HL-60 (cell line): ENCODE data around the gene SCGN.
A peak's percentile ranks its signal among the peaks of the same experiment; 100 is the strongest.

Experiments used
- DNase-seq, 2 experiments: peaks; one replicate each; pipeline ENCODE4 v3.0.0-alpha.2; 2010 to 2020; ENCODE audit warnings: low read depth in 1 of 2, low spot score in 1 of 2
- H3K27ac ChIP-seq: fragments of 250-450 bp; sonication (Bioruptor Pico); replicated peaks from 2 replicates; pipeline ENCODE4 v1.5.1; 2020; ENCODE audit warnings: mild to moderate bottlenecking, moderate library complexity
- H3K27me3 ChIP-seq: fragments of 250-450 bp; sonication (Bioruptor Pico); 2 replicates; pipeline ENCODE4 v1.5.1; 2021; ENCODE audit warnings: mild to moderate bottlenecking, moderate library complexity; ENCODE audit not compliant: insufficient read depth, poor library complexity, severe bottlenecking
- H3K4me3 ChIP-seq: replicated peaks from 2 replicates; pipeline ENCODE4 v1.5.1; 2011; ENCODE audit warnings: mild to moderate bottlenecking, control low read depth, low read length; ENCODE audit not compliant: insufficient read depth
- GABPA ChIP-seq: IDR thresholded peaks from 2 replicates; pipeline ENCODE4 v1.6.1; 2012; ENCODE audit warnings: low read depth
- POLR2AphosphoS5 ChIP-seq: IDR thresholded peaks from 2 replicates; pipeline ENCODE4 v1.6.1; 2012; ENCODE audit warnings: low read depth
- SPI1 ChIP-seq: IDR thresholded peaks from 2 replicates; pipeline ENCODE4 v1.6.1; 2012; ENCODE audit warnings: low read depth, mild to moderate bottlenecking, borderline replicate concordance
- TF ChIP-seq, protein P1 (sequence below): IDR thresholded peaks from 2 replicates; pipeline ENCODE4 v1.6.1; 2012; ENCODE audit warnings: low read depth; ENCODE audit not compliant: insufficient replicate concordance
- TF ChIP-seq, protein P2 (sequence below): IDR thresholded peaks from one replicate; pipeline ENCODE4 v1.5.1; 2011; ENCODE audit warnings: low read length, control low read depth, inconsistent platforms; ENCODE audit not compliant: insufficient read depth

SCGN gene

DNA sequence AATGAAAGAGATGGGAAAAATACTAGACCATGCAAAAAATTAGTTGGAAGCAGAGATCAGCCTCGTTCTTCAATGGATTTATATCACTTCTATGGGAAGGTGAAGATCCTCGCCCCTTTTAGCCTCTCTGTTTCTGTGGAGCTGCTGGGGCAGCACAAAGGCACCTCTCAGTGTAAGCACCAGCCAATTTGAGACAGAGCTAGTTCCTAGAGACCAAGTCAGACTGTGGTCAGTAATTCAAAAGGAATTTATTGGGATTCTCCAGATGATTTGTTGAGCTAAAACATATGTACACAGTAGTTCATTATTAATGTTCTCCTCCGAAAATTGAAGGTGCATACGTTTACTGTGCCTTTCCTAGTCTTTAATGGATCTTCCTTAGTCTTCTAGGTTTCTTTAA is 42.4 kb downstream of the SCGN start:
- H3K4me3 ChIP-seq: no peak overlapping the region
- no peaks in the 10 kb centered on the region for H3K27me3 ChIP-seq
- no peak for DNase-seq
- H3K27ac ChIP-seq: no peak overlapping the region
- TF ChIP-seq POLR2AphosphoS5: no peak
- TF ChIP-seq, protein P1, sequence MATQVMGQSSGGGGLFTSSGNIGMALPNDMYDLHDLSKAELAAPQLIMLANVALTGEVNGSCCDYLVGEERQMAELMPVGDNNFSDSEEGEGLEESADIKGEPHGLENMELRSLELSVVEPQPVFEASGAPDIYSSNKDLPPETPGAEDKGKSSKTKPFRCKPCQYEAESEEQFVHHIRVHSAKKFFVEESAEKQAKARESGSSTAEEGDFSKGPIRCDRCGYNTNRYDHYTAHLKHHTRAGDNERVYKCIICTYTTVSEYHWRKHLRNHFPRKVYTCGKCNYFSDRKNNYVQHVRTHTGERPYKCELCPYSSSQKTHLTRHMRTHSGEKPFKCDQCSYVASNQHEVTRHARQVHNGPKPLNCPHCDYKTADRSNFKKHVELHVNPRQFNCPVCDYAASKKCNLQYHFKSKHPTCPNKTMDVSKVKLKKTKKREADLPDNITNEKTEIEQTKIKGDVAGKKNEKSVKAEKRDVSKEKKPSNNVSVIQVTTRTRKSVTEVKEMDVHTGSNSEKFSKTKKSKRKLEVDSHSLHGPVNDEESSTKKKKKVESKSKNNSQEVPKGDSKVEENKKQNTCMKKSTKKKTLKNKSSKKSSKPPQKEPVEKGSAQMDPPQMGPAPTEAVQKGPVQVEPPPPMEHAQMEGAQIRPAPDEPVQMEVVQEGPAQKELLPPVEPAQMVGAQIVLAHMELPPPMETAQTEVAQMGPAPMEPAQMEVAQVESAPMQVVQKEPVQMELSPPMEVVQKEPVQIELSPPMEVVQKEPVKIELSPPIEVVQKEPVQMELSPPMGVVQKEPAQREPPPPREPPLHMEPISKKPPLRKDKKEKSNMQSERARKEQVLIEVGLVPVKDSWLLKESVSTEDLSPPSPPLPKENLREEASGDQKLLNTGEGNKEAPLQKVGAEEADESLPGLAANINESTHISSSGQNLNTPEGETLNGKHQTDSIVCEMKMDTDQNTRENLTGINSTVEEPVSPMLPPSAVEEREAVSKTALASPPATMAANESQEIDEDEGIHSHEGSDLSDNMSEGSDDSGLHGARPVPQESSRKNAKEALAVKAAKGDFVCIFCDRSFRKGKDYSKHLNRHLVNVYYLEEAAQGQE: no peak
- TF ChIP-seq, protein P2, sequence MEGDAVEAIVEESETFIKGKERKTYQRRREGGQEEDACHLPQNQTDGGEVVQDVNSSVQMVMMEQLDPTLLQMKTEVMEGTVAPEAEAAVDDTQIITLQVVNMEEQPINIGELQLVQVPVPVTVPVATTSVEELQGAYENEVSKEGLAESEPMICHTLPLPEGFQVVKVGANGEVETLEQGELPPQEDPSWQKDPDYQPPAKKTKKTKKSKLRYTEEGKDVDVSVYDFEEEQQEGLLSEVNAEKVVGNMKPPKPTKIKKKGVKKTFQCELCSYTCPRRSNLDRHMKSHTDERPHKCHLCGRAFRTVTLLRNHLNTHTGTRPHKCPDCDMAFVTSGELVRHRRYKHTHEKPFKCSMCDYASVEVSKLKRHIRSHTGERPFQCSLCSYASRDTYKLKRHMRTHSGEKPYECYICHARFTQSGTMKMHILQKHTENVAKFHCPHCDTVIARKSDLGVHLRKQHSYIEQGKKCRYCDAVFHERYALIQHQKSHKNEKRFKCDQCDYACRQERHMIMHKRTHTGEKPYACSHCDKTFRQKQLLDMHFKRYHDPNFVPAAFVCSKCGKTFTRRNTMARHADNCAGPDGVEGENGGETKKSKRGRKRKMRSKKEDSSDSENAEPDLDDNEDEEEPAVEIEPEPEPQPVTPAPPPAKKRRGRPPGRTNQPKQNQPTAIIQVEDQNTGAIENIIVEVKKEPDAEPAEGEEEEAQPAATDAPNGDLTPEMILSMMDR: no peak
- TF ChIP-seq SPI1: no peak
- TF ChIP-seq GABPA: no peak

DNA sequence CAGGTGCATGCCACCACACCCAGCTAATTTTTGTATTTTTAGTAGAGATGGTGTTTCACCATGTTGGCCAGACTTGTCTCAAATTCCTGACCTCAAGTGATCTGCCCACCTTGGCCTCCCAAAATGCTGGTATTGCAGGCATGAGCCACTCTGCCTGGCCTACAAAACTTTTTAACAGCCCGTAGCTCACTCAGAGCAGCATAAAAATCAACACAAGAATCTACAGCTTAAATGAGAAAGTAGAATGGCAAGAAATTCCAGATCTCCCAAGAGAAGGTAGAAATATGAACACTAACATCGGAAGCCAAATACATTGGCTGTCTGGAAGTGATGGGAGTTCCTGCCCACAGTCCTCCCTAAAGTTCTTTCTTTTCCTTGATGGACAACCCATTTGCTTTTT is 43.7 kb downstream of the SCGN start:
- Histone ChIP-seq H3K4me3 (no peak overlapping the region), H3K27ac (no peak overlapping the region), H3K27me3 (no peaks in the 10 kb centered on the region)
- no peak for DNase-seq
- TF ChIP-seq GABPA: no peak
- TF ChIP-seq SPI1: no peak
- TF ChIP-seq, protein P1: no peak
- TF ChIP-seq, protein P2: no peak
- TF ChIP-seq POLR2AphosphoS5: no peak

DNA sequence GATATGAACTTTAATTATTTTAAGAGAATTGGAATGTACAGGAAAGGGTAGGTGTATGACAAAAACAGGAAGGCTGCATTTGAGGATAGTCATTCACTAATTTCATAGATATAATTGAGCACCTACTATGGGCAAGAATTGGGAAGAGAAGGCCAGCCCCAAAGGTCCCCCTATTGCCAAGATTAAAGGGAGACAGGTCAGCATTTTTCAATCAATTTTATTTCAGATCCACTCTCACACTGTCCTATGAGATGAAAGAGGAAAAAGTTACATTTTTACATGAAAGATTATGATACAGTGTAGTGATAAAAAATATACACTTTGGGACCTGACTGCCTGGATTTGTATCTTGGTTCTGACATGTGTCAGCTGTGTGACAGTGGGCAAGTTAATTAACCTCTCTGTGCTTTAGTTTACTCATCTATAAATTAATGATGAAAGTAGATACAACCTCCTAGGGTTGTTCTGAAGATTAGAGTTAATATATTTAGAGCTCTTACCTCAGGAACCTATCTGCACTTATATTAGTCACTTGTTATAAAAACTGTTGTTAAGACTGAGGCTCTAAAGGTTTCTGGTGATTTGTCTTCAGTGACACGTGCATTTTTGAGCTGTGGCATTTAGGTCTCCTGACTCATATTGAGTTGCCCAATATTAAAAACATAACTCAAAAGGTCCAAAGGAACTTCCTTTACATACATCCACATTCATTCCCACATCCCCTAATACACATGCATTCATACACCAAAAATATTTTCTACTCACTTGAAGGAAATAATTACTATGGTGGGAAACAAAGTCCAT is 45.7 kb downstream of the SCGN start:
- no peak overlapping the region for H3K27ac ChIP-seq
- no peaks in the 10 kb centered on the region for H3K27me3 ChIP-seq
- H3K4me3 ChIP-seq: no peak overlapping the region
- TF ChIP-seq GABPA (no peak), SPI1 (no peak), POLR2AphosphoS5 (no peak)
- TF ChIP-seq, protein P2: no peak
- TF ChIP-seq, protein P1: no peak
- DNase-seq: peak in 1 of 2 experiments; percentile 3
